HEK293T (cell line): Measurements from ENCODE around the gene DLG2.

Source experiments
- CTBP1 ChIP-seq: fragments of 450-650 bp; IDR thresholded peaks from 2 replicates; pipeline ENCODE4 v1.6.1; 2016; ENCODE audit warnings: borderline replicate concordance
- ELF4 ChIP-seq: fragments of 450-650 bp; IDR thresholded peaks from 2 replicates; pipeline ENCODE4 v1.6.1; 2017; ENCODE audit warnings: antibody characterized with exemption
- FOXA1 ChIP-seq: fragments of 450-650 bp; IDR thresholded peaks from 2 replicates; pipeline ENCODE4 v1.6.1; 2016; ENCODE audit warnings: mild to moderate bottlenecking
- FOXK2 ChIP-seq: fragments of 450-650 bp; IDR thresholded peaks from 2 replicates; pipeline ENCODE4 v1.6.1; 2016; ENCODE audit warnings: mild to moderate bottlenecking
- FOXM1 ChIP-seq: fragments of 450-650 bp; IDR thresholded peaks from 2 replicates; pipeline ENCODE4 v1.6.1; 2017; ENCODE audit warnings: mild to moderate bottlenecking, borderline replicate concordance
- HDGF ChIP-seq: fragments of 450-650 bp; IDR thresholded peaks from 2 replicates; pipeline ENCODE4 v1.6.1; 2017; ENCODE audit warnings: antibody characterized with exemption, borderline replicate concordance
- SP1 ChIP-seq: fragments of 450-650 bp; IDR thresholded peaks from 2 replicates; pipeline ENCODE4 v1.6.1; 2017
- ZNF384 ChIP-seq: fragments of 450-650 bp; IDR thresholded peaks from 2 replicates; pipeline ENCODE4 v1.6.1; 2016

DNA sequence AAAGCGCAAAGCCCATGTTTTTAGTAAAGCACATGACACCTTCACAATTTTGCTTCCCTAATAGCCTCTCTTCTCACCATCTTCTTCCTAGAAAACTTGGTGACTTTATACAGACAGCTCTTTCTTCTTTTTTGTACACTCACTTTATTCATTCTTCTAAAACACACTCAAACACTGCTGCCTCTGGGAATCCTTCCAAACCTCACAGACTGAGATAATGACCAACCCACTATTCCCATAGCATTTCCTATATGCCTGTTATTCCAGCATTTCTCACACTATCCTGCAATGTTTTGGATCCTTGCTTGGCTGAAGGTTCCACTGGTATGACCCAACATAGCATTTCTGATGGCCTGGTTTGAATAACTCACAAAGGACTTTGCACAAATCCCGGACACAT is 1898.9 kb downstream of the DLG2 start:
- no peak for TF ChIP-seq ZNF384
- TF ChIP-seq FOXA1 = no peak
- no peak for TF ChIP-seq FOXK2
- TF ChIP-seq SP1 = no peak
- TF ChIP-seq HDGF = no peak
- no peak for TF ChIP-seq ELF4
- no peak for TF ChIP-seq CTBP1
- TF ChIP-seq FOXM1 = no peak
